Gastrocnemius medialis (tissue), 4 donors: Measurements from ENCODE around the gene NFKB2. TPM values are rescaled to one million over a fixed set of nuclear protein-coding genes. Genes with fewer than 3 reads are reported as not detected.

Experiments used
- ATAC-seq, 2 donors: fragments of 150-250 bp; one replicate each; pipeline ENCODE4 v1.9.1; 2016
- DNase-seq, 2 donors: peaks; one replicate each; pipeline ENCODE4 v3.0.0-alpha.2; 2019
- H3K27ac ChIP-seq, 4 donors: fragments of 200-600 bp; sonication (generic); 1 replicate in 1 of 4; 2 replicates in 3 of 4; pipeline ENCODE4 v1.5.1; 2016 to 2018; ENCODE audit warnings: mild to moderate bottlenecking in 2 of 4, moderate library complexity in 1 of 4
- H3K27me3 ChIP-seq, 3 donors: fragments of 200-600 bp; sonication (generic) in 2 of 3; 1 replicate in 1 of 3; 2 replicates in 2 of 3; pipeline versions ENCODE4 v1.5.1 to v1.6.0; 2016 to 2019; ENCODE audit warnings: mild to moderate bottlenecking in 1 of 3, moderate library complexity in 1 of 3
- H3K36me3 ChIP-seq, 2 donors: fragments of 200-600 bp; sonication (generic) in 1 of 2; one replicate each; pipeline ENCODE4 v1.5.1; 2017 to 2018
- H3K4me1 ChIP-seq, 2 donors: fragments of 200-600 bp; sonication (generic) in 1 of 2; one replicate each; pipeline ENCODE4 v1.5.1; 2016 to 2017; ENCODE audit warnings: mild to moderate bottlenecking in 2 of 2
- H3K4me3 ChIP-seq, 4 donors: fragments of 200-600 bp; sonication (generic) in 3 of 4; 1 replicate in 1 of 4; 2 replicates in 3 of 4; pipeline ENCODE4 v1.5.1; 2016 to 2019; ENCODE audit warnings: mild to moderate bottlenecking in 2 of 4
- H3K9me3 ChIP-seq, 3 donors: fragments of 200-600 bp; sonication (generic) in 2 of 3; 1 replicate in 1 of 3; 2 replicates in 2 of 3; pipeline ENCODE4 v1.5.1; 2016 to 2019
- POLR2A ChIP-seq, 2 donors: fragments of 450-650 bp; IDR thresholded peaks; one replicate each; pipeline ENCODE4 v1.6.1; 2017; ENCODE audit warnings: antibody characterized with exemption in 2 of 2, mild to moderate bottlenecking in 2 of 2, moderate library complexity in 2 of 2
- in situ Hi-C, 4 donors: fragments of 200-750 bp; cut with MboI; loops; one replicate each; pipeline versions ENCODE4 v1.15.0 to v1.8.0; 2017; ENCODE audit warnings: low sequenced_read_pairs in 4 of 4
- intact Hi-C: fragments of 100-400 bp; cut with DNase I; formaldehyde crosslinking; loops from one replicate; pipeline ENCODE4 v1.15.1; 2023; ENCODE audit warnings: low total_unique reads
- total RNA-seq, 4 donors: library from RNA; depleted of rRNA; stranded (reverse); fragments of >200 nt; gene quantifications; one replicate each; pipeline versions ENCODE4 v1.1.0 to v1.2.3, GENCODE V29; 2016
- TF ChIP-seq, protein P1 (sequence below), 5 experiments: fragments of 450-650 bp in 3 of 5; fragments of 200-600 bp in 2 of 5; sonication (generic) in 2 of 5; IDR thresholded peaks in 4 of 5; conservative IDR thresholded peaks in 1 of 5; 1 replicate in 4 of 5; 2 replicates in 1 of 5; pipeline ENCODE4 v1.5.1; 2016 to 2019; ENCODE audit warnings: antibody characterized with exemption in 5 of 5, mild to moderate bottlenecking in 3 of 5, moderate library complexity in 3 of 5

Gene NFKB2
- total RNA-seq, 4 donors from 2014 or later: 8.6 to 17.3 (median 12.8) TPM

GRCh38 chr10:102405108-102405571 lies 9.6 kb downstream of the NFKB2 start:
- Histone ChIP-seq H3K27ac (no peak overlapping the region), H3K9me3 (no peaks in the 10 kb centered on the region), H3K4me1 (no peaks in the 10 kb centered on the region), H3K4me3 (no peak overlapping the region), H3K27me3 (peaks cover 26 to 27% (median 27%) of the 10 kb centered on the region in 3 donors), H3K36me3 (peaks cover 0 to 23% of the 10 kb centered on the region in 2 donors)
- intact Hi-C loops: no loop called here
- TF ChIP-seq, protein P1, sequence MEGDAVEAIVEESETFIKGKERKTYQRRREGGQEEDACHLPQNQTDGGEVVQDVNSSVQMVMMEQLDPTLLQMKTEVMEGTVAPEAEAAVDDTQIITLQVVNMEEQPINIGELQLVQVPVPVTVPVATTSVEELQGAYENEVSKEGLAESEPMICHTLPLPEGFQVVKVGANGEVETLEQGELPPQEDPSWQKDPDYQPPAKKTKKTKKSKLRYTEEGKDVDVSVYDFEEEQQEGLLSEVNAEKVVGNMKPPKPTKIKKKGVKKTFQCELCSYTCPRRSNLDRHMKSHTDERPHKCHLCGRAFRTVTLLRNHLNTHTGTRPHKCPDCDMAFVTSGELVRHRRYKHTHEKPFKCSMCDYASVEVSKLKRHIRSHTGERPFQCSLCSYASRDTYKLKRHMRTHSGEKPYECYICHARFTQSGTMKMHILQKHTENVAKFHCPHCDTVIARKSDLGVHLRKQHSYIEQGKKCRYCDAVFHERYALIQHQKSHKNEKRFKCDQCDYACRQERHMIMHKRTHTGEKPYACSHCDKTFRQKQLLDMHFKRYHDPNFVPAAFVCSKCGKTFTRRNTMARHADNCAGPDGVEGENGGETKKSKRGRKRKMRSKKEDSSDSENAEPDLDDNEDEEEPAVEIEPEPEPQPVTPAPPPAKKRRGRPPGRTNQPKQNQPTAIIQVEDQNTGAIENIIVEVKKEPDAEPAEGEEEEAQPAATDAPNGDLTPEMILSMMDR (IDR thresholded peaks at IDR 0.05 in 4 of 5, conservative IDR thresholded peaks at IDR 0.05 in 1 of 5): no peak
- no peak for TF ChIP-seq POLR2A (IDR thresholded peaks at IDR 0.05)
- in situ Hi-C loops: no loop called here
- no peak for ATAC-seq
- no peak for DNase-seq

- intact Hi-C loops: no loop called here
- H3K27ac ChIP-seq: no peak overlapping the region
- peaks cover 31 to 32% (median 32%) of the 10 kb centered on the region in 3 donors for H3K27me3 ChIP-seq
- peaks cover 0 to 21% of the 10 kb centered on the region in 2 donors for H3K36me3 ChIP-seq
- DNase-seq: no peak
- no peaks in the 10 kb centered on the region for H3K4me1 ChIP-seq
- no peak overlapping the region for H3K4me3 ChIP-seq
- in situ Hi-C loops: no loop called here
- no peak for ATAC-seq
- TF ChIP-seq, protein P1 (IDR thresholded peaks at IDR 0.05 in 4 of 5, conservative IDR thresholded peaks at IDR 0.05 in 1 of 5): no peak
- H3K9me3 ChIP-seq: no peaks in the 10 kb centered on the region
These were observed 10.1 kb downstream of the NFKB2 start for GRCh38 chr10:102405632-102406031.

DNA sequence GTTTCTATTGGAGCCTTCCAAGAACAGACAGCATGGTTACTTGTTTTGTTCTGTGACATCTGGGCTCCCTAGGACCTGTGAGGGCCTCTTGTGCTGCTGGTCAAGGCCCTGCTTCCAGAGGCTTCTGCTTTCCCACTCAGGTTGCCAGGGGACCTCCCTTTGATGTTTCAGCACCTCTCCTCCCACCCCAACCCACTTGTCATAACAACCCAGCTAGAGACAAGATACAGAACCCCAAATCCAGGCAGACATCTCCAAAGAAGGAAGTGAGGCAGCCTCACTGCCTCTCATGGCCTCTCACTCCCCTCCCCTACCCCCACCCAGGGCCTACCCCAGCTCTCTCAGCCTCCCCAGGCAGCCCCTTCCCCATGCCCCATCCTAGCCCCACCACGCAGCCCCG lies 11.3 kb downstream of the NFKB2 start:
- Histone ChIP-seq H3K36me3 (peaks cover 0 to 9% of the 10 kb centered on the region in 2 donors), H3K9me3 (no peaks in the 10 kb centered on the region), H3K27ac (no peak overlapping the region), H3K4me3 (no peak overlapping the region), H3K4me1 (no peaks in the 10 kb centered on the region), H3K27me3 (peaks cover 41 to 44% (median 44%) of the 10 kb centered on the region in 3 donors)
- ATAC-seq (no peak), DNase-seq (no peak)
- intact Hi-C loops: no loop called here
- in situ Hi-C loops: no loop called here
- TF ChIP-seq, protein P1 (IDR thresholded peaks at IDR 0.05 in 4 of 5, conservative IDR thresholded peaks at IDR 0.05 in 1 of 5): no peak
- no peak for TF ChIP-seq POLR2A (IDR thresholded peaks at IDR 0.05)

DNA sequence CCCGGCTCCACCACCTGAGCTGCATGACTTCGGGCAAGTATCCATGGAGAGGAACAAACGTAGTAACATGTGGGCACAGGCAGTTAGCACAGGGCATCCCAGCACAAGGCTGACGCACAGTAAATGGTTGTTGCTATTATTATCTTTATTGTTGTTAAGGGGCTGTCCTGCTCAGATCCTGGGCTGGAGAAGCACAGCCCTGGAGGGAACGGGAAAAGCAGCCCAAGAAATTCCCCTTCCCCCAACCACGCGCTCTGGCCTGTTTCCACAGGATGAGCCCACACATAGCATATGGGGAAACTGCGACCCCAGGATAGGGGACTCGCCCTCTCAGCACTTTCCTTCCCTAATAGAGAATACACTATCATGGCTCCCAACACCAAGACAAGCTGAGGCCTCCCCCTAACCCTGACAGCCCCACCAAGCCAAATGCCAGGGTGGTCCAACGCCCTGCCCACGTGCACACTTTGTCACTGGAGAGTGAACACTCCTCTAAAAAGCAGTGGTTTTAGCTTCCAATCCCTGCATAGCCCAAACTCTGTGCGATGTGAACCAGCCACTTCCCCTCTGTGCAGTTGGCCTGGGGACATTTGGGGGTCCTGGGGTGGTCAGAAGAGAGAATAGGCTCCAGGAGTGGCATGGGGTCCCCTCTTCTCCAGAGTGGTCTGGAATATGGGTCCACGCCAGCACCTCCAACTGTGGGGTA lies 12.1 kb downstream of the NFKB2 start:
- no peak for ATAC-seq
- intact Hi-C loops: no loop called here
- H3K9me3 ChIP-seq: no peaks in the 10 kb centered on the region

More for the DNA sequence above, 12.1 kb downstream of the NFKB2 start:
- Histone ChIP-seq H3K4me1 (no peaks in the 10 kb centered on the region), H3K4me3 (no peak overlapping the region), H3K36me3 (peaks cover 0 to 2% of the 10 kb centered on the region in 2 donors), H3K27me3 (peaks cover 49 to 51% (median 51%) of the 10 kb centered on the region in 3 donors), H3K27ac (no peak overlapping the region)
- TF ChIP-seq POLR2A (IDR thresholded peaks at IDR 0.05): no peak
- TF ChIP-seq, protein P1 (IDR thresholded peaks at IDR 0.05 in 4 of 5, conservative IDR thresholded peaks at IDR 0.05 in 1 of 5): no peak
- in situ Hi-C loops: no loop called here
- DNase-seq: no peak
